Tibial nerve (tissue), 4 donors: Measurements from ENCODE around the gene ADGRD1.
"Not testable (repeated sequence)": the region's sequence is repeated elsewhere in the genome, so short reads cannot be mapped to it uniquely, and the experiment has no call there.

Source experiments
- EP300 ChIP-seq, 2 donors: sonication (generic); formaldehyde crosslinking; IDR thresholded peaks; one replicate each; pipeline ENCODE4 v1.6.1; 2017; ENCODE audit warnings: antibody characterized with exemption in 2 of 2, mild to moderate bottlenecking in 1 of 2
- POLR2A ChIP-seq, 2 donors: fragments of 450-650 bp; IDR thresholded peaks; one replicate each; pipeline ENCODE4 v1.6.1; 2017; ENCODE audit warnings: antibody characterized with exemption in 2 of 2, mild to moderate bottlenecking in 2 of 2, moderate library complexity in 2 of 2
- TF ChIP-seq, protein P1 (sequence below), 5 experiments: fragments of 200-600 bp in 3 of 5; fragments of 450-650 bp in 2 of 5; sonication (generic) in 3 of 5; IDR thresholded peaks; one replicate each; pipeline ENCODE4 v1.5.1; 2016 to 2019; ENCODE audit warnings: antibody characterized with exemption in 5 of 5, mild to moderate bottlenecking in 3 of 5, moderate library complexity in 2 of 5

GRCh38 chr12:131070668-131071067 is 117.0 kb downstream of the ADGRD1 start:
- TF ChIP-seq, protein P1, sequence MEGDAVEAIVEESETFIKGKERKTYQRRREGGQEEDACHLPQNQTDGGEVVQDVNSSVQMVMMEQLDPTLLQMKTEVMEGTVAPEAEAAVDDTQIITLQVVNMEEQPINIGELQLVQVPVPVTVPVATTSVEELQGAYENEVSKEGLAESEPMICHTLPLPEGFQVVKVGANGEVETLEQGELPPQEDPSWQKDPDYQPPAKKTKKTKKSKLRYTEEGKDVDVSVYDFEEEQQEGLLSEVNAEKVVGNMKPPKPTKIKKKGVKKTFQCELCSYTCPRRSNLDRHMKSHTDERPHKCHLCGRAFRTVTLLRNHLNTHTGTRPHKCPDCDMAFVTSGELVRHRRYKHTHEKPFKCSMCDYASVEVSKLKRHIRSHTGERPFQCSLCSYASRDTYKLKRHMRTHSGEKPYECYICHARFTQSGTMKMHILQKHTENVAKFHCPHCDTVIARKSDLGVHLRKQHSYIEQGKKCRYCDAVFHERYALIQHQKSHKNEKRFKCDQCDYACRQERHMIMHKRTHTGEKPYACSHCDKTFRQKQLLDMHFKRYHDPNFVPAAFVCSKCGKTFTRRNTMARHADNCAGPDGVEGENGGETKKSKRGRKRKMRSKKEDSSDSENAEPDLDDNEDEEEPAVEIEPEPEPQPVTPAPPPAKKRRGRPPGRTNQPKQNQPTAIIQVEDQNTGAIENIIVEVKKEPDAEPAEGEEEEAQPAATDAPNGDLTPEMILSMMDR (IDR thresholded peaks at IDR 0.05) = not testable (repeated sequence)
- TF ChIP-seq POLR2A, EP300 (IDR thresholded peaks at IDR 0.05): not testable (repeated sequence)
